ENCODE results near the gene KIAA0753.
"Not testable (repeated sequence)": the region's sequence is repeated elsewhere in the genome, so short reads cannot be mapped to it uniquely, and the experiment has no call there.

The KIAA0753 gene

GRCh38 chr17:6596081-6596480 is 44.4 kb downstream of the KIAA0753 start:
- CTCF ChIA-PET = no interaction called here
- TF ChIP-seq CTCF (IDR thresholded peaks at IDR 0.05; ENCODE audit: control extremely low read depth, extremely low read depth, low read depth, missing control alignments) = no peak
- POLR2A ChIA-PET = no interaction called here
- DNase-seq (ENCODE audit: extremely low spot score) = no peak

GRCh38 chr17:6593371-6593770 is 47.1 kb downstream of the KIAA0753 start:
- CTCF ChIA-PET = not testable (repeated sequence)

GRCh38 chr17:6592173-6592572 is 48.3 kb downstream of the KIAA0753 start:
- no peak for TF ChIP-seq CTCF (IDR thresholded peaks at IDR 0.05; ENCODE audit: control extremely low read depth, extremely low read depth, low read depth, missing control alignments)
- no peak for DNase-seq (ENCODE audit: extremely low spot score)
- ChIA-PET CTCF (no interaction called here), POLR2A (no interaction called here)

More at GRCh38 chr17:6593371-6593770, 47.1 kb downstream of the KIAA0753 start:
- POLR2A ChIA-PET; DNase-seq (ENCODE audit: extremely low spot score): not testable (repeated sequence)

GRCh38 chr17:6591599-6592158 is 48.8 kb downstream of the KIAA0753 start:
- ChIA-PET CTCF (interaction anchor here (1.1 kb wide), 1 partner anchor 8 kb away, joined by 3 read pairs; no protein-coding TSS in a partner anchor), POLR2A (no interaction called here)
- DNase-seq (ENCODE audit: extremely low spot score) = no peak
- TF ChIP-seq CTCF (IDR thresholded peaks at IDR 0.05; ENCODE audit: control extremely low read depth, extremely low read depth, low read depth, missing control alignments) = no peak

- no peak for DNase-seq (ENCODE audit: extremely low spot score)
- POLR2A ChIA-PET = no interaction called here
- CTCF ChIA-PET = interaction anchor here (1.6 to 2.0 kb wide), 3 partner anchors 9 to 117 kb away, joined by 4 to 6 read pairs (median 5); no protein-coding TSS in a partner anchor
- TF ChIP-seq CTCF (IDR thresholded peaks at IDR 0.05; ENCODE audit: control extremely low read depth, extremely low read depth, low read depth, missing control alignments) = no peak
Observed at GRCh38 chr17:6589266-6589946, 51.1 kb downstream of the KIAA0753 start.

- no peak for DNase-seq (ENCODE audit: extremely low spot score)
- ChIA-PET POLR2A (no interaction called here), CTCF (interaction anchor here (1.6 to 2.0 kb wide), 3 partner anchors 10 to 34 kb away, joined by 4 to 6 read pairs (median 5); no protein-coding TSS in a partner anchor)
- TF ChIP-seq CTCF (IDR thresholded peaks at IDR 0.05; ENCODE audit: control extremely low read depth, extremely low read depth, low read depth, missing control alignments) = no peak
Observed at GRCh38 chr17:6588165-6588564, 52.3 kb downstream of the KIAA0753 start.

GRCh38 chr17:6587310-6587709 is 53.2 kb downstream of the KIAA0753 start:
- POLR2A ChIA-PET = no interaction called here
- no peak for TF ChIP-seq CTCF (IDR thresholded peaks at IDR 0.05; ENCODE audit: control extremely low read depth, extremely low read depth, low read depth, missing control alignments)
- CTCF ChIA-PET = interaction anchor here (0.7 to 2.0 kb wide), 4 partner anchors 11 to 114 kb away, joined by 3 to 5 read pairs (median 4); no protein-coding TSS in a partner anchor
- DNase-seq (ENCODE audit: extremely low spot score) = no peak

Data from GM10248 (cell line).